NOMO-1 (cell line): ENCODE results near the gene SEC11A.
A peak's percentile ranks its signal among the peaks of the same experiment; 100 is the strongest.
"Not testable (repeated sequence)": the region's sequence is repeated elsewhere in the genome, so short reads cannot be mapped to it uniquely, and the experiment has no call there.

Experiments
- DNase-seq, 2 experiments: peaks; one replicate each; lab custom pipeline; 2025; ENCODE audit not compliant: unreplicated experiment in 2 of 2; lab: John Stamatoyannopoulos, UW

SEC11A gene

GRCh38 chr15:84645496-84645895, 70.4 kb downstream of the SEC11A start:
- no peak for DNase-seq

- no peak for DNase-seq
These were observed 72.1 kb downstream of the SEC11A start for GRCh38 chr15:84643838-84644237.

DNA sequence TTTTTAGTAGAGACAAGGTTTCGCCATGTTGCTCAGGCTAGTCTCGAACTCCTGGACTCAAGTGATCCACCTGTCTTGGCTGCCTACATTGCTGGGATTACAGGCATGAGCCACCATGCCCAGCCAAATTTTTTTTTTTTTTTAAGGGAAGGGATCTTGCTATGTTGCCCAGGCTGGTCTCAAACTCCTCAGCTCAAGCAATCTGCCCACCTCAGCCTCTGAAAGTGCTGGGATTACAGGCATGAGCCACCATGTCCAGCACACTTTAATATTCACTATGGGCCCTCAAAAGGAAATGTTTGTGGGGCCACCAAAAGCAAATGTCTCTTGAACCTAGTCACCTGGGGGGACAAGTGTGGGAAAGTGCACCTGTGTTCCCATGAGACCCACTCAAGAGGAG, 73.3 kb downstream of the SEC11A start:
- not testable (repeated sequence) for DNase-seq

- DNase-seq: not testable (repeated sequence)
These were observed 74.1 kb downstream of the SEC11A start for GRCh38 chr15:84641871-84642270.

- DNase-seq: no peak
These were observed 77.8 kb downstream of the SEC11A start for GRCh38 chr15:84638103-84638502.

DNA sequence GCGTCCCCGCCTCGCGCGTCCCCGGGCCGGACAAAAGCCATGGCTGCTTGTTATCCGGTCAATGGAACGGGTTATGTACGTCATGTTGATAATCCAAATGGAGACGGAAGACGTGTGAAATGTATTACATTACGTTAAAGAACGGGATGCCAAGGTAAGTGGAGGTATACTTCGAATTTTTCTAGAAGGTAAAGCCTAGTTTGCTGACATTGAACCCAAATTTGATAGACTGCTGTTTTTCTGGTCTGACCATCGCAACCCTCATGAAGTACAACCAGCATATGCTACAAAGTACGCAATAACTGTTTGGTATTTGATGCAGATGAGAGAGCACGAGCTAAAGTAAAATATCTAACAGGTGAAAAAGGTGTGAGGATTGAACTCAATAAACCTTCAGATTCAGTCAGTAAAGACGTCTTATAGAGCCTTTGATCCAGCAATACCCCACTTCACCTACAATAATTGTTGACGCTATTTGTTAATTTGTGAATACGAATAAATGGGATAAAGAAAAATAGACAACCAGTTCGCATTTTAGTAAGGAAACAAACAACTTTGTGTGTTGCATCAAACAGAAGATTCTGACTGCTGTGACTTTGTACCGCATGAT, 81.6 kb downstream of the SEC11A start:
- no peak for DNase-seq

- DNase-seq: peak; percentile 52 to 53
These were observed 82.4 kb downstream of the SEC11A start for GRCh38 chr15:84633311-84634227.

- peak in 1 of 2 experiments; percentile 32 for DNase-seq
These were observed 84.2 kb downstream of the SEC11A start for GRCh38 chr15:84631706-84632272.

DNA sequence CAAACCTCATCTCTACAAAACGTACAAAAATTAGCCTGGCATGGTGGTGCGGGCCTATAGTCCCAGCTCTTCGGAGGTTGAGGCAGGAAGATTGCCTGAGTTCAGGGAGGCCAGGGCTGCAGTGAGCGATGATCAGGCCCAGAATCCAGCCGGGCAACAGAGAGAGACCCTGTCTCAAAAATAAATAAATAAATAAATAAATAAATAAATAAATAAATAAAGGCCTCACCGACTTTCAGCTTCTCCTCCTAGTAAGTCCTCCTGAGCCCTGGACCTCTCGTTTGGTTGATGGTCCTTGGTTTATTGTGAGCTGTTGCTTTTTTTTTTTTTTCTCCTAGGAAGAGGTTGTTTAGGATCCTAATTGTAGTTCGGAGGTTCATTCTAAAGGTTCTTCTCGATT, 86.9 kb downstream of the SEC11A start:
- no peak for DNase-seq

DNA sequence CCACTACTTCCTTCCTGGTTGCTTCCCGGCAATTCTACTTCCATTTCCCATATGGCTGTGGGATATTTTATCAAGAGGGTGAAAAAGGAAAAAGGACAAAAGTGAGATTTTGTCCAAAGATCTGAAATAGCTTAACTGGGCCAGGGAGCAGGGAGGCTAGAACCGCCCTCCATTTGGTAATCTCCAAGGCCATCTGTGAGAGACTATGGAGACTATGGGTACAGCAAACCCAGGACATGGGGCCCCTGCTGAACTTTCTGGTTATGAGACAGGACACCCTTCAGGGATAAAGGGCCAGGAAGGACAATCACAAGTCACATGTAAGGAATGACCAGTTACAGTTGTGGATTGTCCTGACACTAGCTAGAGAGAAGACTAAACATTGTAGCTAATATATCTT, 90.8 kb downstream of the SEC11A start:
- no peak for DNase-seq

GRCh38 chr15:84624359-84624758, 91.6 kb downstream of the SEC11A start:
- no peak for DNase-seq

DNA sequence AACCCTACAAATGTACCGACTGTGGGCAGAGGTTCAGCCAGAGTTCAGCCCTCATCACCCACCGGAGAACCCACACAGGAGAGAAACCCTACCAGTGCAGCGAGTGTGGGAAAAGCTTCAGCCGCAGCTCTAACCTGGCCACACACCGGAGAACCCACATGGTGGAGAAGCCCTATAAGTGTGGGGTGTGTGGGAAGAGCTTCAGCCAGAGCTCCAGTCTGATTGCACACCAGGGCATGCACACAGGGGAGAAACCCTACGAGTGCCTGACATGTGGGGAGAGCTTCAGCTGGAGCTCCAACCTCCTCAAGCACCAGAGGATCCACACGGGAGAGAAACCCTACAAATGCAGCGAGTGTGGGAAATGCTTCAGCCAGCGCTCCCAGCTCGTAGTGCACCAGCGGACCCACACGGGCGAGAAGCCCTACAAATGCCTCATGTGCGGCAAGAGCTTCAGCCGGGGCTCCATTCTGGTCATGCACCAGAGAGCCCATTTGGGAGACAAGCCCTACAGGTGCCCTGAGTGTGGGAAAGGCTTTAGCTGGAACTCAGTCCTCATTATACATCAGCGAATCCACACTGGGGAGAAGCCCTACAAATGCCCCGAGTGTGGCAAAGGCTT, 94.5 kb downstream of the SEC11A start:
- DNase-seq: no peak

- no peak for DNase-seq
These were observed 95.3 kb downstream of the SEC11A start for GRCh38 chr15:84620626-84621025.
